DMS153 treated with DMSO at 0.1 percent for 48 hours (cell line): ENCODE measurements around the gene IFITM2.
A peak's percentile ranks its signal among the peaks of the same experiment; 100 is the strongest.

Experiments
- DNase-seq: peaks from one replicate; lab custom pipeline; 2025; ENCODE audit not compliant: unreplicated experiment; lab: John Stamatoyannopoulos, UW

IFITM2 gene

DNA sequence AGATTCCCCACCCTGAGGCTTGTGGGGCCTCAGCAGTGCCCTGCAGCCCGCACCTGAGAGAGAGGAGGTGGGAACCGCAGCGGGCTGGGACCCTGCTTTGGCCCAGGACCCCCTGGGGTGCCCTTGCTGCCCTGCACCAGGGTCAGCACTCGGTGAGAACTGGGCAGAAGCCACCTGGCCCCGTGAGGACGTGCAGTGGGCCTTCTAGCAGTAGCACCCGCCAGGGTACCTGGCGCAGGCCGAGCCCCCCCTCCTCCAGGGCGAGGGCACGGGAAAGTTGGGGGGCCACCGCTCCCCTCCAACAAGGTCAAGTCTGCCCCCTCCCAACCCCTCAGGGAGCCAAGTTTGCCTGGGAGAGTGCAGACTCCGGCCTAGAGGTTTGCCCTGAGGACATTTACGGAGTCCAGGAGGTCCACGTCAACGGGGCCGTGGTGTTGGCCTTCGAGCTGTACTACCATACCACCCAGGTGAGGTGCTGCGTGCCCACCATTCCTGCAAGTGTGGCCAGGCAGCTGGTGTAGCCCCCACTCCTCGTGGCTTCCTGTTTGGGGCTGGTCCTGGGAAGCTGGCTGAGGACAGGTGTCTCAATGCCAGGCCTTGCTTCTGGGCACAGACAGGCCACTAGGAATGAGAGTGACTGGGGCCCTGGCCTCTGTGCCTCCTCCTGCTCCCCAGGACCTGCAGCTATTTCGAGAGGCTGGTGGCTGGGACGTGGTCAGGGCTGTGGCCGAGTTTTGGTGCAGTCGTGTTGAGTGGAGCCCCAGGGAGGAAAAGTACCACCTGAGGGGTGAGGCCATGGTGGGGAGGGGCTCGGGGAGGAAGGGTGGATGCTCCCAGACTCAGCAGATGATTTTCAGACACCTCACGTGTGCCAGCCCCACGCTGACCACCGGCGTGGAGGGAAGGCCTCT, 15.2 kb upstream of the IFITM2 start:
- no peak for DNase-seq

DNA sequence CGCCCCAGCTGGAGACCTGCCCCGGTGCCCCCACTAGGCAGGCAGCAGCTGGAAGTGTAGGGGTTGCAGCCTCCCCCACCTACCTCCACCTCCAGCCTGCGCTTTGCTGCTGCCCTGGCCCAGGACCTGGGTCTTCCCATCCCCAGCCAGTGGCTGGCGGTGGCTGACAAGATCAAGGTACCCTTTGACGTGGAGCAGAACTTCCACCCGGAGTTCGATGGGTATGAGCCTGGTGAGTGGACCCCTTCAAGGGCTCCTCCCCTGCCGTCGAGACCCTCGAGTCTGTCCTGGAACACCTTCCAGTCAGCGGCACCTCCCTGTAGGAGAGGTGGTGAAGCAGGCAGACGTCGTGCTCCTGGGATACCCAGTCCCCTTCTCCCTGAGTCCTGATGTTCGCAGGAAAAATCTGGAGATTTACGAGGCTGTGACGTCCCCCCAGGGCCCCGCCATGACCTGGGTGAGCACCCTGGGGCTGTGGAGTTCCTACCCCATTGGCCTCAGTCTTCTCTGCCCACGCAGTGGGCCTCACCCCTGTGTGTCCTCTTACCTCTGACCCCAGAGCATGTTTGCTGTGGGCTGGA, 14.3 kb upstream of the IFITM2 start:
- no peak for DNase-seq

DNA sequence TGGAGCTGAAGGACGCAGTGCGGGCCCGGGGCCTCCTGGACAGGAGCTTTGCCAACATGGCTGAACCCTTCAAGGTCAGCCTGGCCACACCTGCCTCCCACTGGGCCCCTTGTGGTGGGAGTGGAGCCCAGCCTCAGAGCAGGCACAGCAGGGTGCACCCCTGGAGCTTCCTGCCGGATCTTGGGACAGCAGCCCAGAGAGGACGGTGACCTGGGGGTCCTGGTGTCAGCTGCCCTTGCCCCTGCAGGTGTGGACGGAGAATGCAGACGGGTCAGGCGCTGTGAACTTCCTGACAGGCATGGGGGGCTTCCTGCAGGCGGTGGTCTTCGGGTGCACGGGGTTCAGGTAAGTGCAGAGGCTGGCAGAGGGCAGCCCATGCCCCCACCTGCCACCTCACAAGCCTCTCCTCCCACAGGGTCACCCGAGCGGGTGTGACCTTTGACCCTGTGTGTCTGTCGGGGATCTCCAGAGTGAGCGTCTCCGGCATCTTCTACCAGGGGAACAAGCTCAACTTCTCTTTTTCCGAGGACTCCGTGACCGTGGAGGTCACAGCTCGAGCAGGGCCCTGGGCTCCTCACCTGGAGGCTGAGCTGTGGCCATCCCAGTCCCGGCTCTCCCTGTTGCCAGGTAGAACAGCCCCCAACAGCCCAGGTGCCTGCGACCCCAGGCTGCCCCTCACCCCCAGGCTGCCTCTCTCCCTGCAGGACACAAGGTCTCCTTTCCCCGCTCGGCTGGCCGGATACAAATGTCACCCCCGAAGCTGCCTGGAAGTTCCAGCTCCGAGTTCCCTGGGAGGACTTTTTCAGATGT, 13.6 kb upstream of the IFITM2 start:
- DNase-seq: no peak

DNA sequence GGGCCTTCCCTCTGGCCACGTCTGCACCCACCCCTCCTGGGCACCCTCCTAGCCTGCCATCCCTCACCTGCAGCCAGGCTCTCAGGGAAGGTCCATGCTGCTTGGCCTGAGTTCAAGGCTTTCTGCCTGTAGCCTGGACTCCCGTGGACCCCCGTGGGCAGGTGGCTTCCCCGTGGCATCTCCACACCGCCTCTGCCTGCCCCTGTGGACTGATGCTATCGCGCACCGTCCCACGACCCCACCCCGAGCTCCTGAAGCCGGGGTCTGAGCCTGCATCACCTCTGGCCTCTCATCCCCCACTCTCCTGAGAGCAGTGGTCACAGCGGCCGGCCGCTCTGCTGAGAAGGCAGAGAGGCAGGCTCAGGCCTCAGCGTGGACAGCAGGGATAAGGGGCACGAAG, 12.8 kb upstream of the IFITM2 start:
- DNase-seq: no peak

DNA sequence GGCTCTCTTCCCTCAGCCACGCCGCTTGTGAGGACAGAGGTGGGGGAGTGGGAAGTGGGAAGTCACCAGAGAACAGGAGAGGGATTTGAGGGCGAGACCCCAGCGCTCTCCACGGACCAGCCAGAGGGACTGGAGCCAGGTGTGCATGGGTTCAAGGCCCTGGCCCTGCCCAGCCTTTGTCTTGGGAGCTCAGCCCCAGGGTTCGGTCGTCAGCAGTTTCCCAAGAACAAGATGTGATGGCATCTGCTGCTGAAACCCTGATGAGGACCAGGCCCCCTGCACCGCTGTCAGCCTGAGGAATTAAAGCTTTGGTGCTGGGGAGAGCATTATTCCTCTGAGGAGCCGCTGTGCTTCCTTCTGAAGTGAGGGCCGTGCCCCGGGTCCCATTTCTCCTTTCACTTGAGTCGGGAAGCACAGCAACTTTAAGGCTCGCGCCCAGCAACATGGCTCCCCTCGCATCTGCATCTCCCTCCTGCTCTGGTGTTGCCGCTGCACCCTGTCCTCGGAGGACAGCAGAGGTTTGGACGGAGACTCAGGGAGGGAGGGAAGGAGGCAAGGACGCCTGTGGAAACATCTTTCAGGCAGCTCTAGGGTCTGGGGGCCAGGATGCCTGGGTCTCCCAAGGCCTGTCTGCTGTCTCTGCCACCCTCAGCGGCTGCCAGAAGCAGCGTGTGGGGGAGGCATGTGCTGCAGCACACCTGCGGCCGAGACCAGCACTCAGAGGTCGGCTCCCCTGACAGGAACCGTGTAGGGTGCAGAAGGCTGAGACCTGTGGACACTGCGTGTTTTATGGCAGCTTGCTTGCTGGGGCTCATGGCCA, 12.1 kb upstream of the IFITM2 start:
- no peak for DNase-seq

DNA sequence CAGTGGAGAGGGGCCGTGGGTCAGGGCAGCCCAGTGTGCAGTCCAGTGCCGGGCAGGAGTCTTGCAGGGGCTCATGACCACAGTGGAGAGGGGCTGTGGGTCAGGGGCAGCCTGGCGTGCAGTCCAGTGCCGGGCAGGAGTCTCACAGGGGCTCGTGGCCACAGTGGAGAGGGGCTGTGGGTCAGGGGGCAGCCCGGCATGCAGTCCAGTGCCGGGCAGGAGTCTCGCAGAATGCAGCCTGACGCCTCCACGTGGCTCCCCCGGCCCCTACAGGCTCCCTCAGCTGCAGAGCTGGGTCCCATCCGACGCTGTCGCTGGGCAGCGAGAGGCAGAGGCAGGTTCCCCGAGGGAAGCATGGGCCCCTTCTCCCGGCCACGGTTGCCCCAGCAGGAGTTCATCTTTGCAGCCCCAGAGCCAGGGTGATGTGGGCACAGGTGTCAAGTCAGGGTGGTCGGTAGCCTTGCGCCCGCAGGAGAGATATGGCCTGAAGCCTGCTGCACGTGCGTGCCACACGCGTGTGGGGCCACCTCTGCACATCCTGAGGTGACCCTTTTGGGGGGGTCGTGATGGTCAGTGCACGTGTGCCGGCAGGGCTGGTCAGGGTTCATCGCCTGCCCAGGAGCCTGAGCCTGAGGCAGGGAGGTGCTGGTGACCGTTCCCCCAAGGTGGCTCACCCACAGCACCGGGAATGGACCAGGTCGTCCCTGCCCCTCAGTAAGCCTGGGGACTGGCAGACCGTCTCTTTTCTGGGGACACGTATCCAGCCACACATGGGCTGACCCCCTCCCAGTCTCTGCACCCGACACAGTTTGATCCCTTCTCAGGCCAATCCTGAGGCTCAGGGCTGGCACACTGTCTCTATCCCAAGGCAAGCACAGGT, 11.2 kb upstream of the IFITM2 start:
- no peak for DNase-seq

DNA sequence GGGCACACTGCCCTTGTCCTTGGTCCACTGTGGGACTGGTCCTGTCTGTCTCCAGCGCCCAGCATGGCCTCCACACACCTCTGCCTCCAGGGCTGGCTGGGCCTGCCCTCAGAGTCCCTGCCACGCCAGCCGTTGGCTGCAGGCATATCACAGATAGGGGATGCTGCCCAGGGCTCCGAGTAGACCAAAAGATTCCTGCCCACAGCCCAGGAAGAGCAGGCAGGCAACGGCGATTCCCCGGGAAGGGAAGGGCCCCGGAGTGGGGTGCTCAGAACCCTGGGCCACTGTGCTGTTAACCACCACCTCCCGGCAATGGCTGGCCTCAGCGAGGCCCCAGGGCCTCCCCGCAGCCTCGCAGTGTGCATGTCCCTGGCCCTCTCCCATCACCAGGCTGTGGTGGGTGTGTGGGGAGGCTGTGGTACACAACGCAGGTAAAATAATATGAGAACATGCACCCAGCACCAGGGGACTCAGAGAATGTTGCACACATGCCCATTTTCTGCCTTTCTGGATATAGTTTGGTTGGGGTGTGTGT, 10.5 kb upstream of the IFITM2 start:
- DNase-seq: no peak

DNA sequence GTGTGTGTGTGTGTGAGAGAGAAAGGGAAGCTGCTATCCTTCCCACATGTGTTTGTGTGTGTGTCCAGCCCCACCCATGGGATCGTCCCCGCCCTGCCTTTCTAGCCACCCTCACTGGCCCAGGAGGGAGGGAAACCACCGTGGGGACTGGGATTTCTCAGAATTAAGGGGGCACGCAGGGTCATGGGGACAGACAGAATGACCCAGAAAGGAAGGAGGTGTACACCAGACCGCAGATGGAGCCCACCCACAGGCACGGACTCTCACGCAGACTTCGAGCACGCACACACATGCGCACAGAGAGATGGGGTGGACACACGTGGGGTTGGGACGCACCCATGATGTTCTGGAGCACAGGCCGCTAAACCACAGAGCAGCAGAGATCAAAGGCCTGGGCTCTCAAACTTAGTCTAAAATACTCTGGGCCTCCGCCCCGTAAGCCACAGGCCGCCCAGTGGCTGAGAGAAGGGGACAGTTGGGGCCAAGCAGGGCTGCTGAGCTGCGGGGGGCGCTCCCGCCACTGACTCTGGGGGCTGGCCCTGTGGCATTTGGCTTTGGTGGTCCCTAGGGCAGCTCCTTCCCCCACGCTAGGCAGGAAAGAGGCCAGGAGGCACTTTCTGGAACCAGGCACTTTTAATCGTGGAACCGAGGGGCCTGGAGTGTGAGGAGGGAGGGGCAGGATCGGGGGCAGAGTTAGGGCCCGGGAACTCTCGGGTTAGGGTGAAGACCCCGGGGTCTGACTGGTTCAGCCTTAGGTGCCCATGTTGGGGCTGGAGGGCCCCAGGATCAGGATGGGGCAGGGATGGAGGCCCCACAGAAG, 9.8 kb upstream of the IFITM2 start:
- no peak for DNase-seq

DNA sequence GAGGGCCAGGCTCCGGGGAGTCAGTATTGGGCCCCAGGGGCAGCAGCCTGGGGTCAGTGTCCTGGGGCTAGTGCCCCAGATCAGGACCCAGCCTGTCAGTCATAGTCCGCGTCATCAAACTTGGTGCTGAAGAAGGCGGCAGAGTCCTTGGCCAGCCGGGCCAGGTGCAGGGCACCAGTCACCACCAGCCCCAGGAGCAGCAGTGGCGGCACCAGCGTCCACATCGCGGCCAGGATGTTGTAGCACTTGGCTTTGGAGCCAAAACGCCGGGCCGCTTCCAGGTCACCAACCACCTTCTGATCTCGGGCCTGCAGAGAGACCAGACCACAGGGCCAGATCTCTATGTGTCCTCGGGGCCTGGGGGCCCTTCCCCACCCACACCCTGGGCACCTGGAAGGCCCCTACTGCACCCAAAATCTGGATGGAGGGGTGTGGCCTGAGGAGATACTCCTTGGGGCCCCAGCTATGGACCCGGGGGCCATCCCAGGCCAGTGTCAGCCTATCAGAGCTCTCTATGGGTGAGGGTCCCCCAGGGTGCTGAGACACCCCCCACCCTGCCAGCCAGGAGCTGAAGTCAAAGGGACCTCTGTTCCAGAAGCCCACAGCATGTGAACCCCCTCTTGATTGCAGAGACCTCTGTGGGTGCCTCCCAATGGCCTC, 9.1 kb upstream of the IFITM2 start:
- no peak for DNase-seq

DNA sequence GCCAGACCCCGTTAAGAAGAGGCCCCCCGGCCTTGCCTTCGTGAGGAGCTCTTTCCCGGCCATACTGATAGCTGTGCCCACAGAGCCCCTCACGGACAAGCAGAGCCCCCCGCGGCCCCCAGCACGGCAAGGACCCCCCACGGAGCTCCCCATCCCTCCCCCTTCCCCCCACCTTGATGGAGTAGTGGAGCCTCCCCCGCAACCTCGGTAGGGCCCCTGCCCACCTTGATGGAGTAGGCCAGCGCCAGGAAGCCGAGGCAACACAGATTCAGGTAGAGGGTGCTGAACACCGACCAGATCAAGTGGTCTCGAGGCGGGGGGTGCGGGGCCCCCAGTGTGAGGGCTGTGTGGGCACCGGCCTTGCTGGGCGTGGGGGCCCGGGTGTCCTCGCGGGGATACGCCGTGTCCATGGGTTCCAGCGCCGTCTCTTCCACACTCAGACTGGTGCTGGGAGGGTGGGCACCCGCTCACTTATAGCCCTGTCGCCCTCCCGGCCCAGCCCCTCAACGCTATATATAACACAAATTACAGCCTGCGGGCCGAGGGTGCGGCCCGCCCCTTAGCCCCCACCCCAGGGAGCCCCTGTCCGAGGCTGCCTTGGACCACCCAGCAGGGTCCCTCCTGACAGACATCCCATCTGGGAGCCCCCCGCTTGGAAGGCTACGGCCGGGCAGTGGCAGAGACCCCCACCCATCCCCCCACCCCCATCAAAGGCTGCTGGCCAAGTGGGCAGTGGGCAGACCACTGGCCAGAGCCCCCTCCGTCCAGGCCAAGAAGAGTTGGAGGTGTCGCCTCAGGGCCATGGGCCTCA, 8.3 kb upstream of the IFITM2 start, which contains the start of gene IFITM5:
Gene IFITM5, minus strand, starts transcription at position 446 of the 811 bp plus-strand sequence. Its CDS starts 36 bp downstream, at position 410.
- DNase-seq: no peak

DNA sequence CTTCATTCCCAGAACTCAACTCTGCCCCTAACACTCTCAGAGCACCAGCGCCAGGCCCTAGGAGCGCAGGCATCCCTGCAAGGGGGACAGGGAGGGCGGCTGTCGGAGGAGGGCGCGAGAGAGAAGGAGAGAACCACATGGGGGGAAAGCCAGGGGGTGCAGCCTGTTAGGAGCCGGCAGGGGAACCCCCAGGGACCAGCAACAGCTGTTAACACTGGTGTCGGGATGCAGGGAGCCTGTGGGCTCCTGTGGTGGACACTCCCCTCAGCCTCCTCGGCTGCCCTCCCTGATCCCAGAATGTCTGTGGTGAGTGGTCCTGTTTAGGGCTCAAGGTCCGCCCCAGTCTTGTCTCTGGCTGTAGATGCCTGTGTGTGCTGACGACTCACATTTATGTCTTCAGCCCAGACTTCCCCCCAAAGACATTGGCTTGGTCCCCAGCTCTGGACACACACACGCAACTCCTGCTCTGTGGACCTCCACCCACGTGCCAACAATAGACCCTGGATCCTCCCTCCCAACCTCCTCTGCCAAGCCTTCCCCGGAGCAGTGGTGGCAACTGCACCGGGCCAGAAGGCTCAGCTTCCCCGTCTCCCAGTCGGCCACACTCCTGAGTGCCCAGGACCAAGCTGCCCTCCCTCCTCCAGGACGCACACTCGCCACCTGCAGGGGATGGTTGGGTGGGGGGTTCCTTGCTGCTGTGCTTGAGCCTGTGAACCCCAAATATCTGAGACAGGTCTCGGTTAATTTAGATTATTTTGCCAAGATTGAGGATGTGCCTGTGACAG, 7.5 kb upstream of the IFITM2 start:
- DNase-seq: no peak

DNA sequence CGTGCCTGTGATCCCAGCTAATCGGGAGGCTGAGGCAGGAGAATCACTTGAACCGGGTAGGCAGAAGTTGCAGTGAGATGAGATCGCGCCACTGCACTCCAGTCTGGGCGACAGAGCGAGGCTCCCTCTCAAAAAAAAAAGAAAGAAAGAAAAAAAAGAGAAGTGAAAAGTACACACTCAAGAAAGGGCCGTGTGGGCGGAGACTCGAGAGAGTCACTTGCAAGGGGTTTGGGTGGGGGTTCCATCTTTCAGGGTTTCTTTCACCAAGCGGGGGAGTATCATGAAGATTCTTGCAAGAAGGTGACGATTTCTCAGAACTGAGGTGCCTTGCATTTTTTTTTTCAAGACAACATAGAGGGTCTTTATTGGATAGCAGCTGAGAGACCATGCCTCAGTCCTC, 4.3 kb upstream of the IFITM2 start:
- no peak for DNase-seq

DNA sequence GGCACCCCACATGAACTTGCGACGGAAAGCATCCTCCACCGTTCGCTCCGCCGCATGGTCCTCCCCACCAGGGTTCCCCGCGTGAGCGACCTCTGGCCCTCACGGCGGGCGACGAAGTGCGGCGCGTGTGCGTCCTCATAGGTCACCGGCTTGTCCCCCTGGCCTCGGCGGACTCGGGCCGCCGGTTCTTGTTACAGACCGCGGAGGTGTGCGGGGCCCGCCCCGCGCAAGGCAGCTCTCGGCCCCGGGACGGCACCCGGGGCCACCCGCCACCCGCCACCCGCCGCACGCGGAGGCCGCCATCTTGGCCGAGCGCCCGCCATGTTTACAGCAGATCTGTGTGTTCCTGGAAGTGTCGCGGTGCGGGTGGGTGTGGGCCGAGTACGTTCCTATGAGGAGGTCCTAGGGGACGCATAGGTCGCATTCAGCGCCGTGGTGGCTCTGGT, 3.5 kb upstream of the IFITM2 start:
- DNase-seq: no peak

DNA sequence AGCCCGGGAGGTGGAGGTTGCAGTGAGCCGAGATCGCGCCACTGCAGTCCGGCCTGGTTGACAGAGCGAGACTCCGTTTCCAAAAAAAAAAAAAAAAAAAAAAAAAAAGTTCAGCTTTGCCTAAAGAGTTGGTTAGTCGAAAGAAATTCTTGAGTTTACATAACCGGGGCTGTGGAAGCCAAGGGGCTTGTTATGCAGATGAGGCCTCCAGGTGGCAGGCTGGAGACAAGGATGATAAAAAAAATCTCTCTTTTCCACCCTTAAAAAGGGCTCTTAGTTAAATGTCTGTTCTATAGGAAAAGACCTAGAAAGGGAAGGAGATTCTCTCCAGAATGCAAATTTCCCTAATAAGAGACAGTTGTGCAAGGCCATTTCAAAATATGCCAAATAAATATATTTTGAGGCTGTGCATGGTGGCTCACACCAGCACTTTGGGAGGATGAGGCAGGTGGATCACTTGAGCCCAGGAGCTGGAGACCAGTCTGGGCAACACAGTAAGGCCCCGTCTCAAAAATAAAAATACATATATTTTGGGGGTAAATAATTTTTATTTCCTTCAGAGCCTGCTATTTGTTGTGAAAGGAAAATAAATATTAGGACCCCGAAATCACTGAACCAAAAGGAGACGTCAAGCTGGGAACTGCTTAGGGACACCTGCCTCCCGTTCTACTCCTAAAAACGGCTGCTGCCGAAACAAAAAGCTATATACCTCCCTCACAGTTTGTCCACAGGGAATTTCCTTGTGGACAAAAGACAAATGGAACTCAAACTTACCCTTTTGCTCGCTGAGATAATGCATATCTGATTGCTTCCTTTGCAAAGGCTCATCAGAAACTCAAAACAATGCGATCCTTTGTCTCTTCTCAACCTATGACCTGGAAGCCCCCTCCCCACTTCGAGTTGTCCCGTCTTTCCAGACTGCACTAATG, 2.4 kb upstream of the IFITM2 start:
- peak; percentile 37 for DNase-seq

DNA sequence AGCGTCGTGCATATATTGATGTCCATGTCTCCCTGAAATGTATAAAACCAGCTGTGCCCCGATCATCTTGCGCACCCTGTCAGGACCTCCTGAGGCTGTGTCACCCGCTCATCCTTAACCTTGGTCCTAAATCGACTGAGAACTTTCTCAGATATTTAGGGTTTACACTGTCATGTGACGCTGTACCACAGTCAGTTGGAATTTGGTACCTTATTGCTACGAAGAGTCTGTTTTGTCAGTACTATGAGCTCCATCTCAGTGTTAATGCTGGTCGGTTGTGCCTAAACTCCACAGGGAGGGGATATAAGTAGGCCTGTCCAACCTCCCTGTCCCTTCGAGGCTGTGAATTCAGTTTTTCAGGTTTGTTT, 1.8 kb upstream of the IFITM2 start:
- DNase-seq: no peak
